ENCODE results near the gene SAT2. TPM values are rescaled to one million over a fixed set of nuclear protein-coding genes. Genes with fewer than 3 reads are reported as not detected.
A peak's percentile ranks its signal among the peaks of the same experiment; 100 is the strongest.

SAT2 gene
- total RNA-seq (2022), result 66.8 and 82.7 TPM in 2 replicates
- percentile 87 among the genes with signal in this experiment for Bru-seq, nascent RNA
- percentile 96 among the genes with signal in this experiment for BruChase-seq, experiment 1, labeled RNA remaining after a 6-hour chase
- BruChase-seq, experiment 2, labeled RNA remaining after a 2-hour chase, result percentile 93 among the genes with signal in this experiment
- long read RNA-seq, transcript SAT2-202 (6 exons, 974 nt), result major isoform, 11 of 41 reads
- long read RNA-seq, transcript SAT2-213 (5 exons, 582 nt), result minor isoform, 8 of 41 reads
- long read RNA-seq, partial matches to known transcripts, result 4 of 41 reads
- long read RNA-seq, other reads (novel, unspliced or antisense), result 5 of 41 reads

DNA sequence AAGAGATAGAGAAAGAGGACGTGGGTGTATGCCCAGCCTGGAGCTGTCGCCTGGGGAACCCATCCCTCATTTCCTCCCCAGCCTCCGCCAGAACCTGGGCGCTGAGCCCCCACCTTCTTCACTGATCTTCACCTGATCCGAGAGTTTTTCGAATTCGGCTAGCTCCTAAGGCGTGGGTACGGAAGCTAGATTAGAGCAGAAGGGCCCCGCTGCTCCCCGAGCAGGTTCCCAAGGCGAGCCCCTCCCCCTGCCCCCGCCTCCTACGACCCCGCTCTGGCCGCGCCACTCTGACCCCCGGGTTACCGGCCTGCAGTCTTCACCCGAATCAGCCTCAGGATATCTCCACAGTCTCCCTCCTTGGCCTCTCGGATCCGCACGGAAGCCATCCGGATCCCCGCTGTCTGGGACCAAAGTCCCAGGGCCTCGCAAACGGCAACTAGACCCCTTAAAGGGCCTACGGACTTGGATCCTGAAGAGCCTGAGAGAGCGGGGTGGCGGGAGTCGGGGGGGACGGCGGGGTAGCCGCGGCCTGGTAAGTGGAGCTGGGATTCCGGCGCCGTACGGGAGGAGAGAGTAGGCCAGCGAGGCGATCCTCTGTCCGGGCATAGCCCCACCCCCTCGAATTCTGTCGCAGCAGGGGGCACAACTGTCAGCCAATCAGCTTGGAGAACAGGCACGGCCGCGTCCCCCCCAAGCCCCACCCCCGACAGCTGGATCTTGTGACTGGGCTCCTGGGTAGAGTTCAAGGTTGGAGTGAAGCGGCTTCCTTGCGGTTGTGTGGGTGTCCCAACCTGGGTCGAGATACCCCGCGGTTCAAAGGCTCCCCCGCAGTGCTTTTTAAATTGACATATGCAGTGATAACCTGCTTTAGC, at the start of gene SAT2:
TSS of gene SAT2 (minus strand) at position 572 of the 872 bp plus-strand sequence. CDS start at position 386, 186 bp downstream.
- ChIA-PET CTCF (interaction anchor here (0.5 to 2.0 kb wide), 16 partner anchors 10 to 217 kb away, joined by 3 to 10 read pairs (median 4); partner anchors contain the start of genes FXR2, MPDU1, SOX15 and TP53), POLR2A (interaction anchor here (0.5 to 12.8 kb wide), 20 partner anchors 8 to 915 kb away, joined by 3 to 208 read pairs (median 3); partner anchors contain the start of genes FXR2, POLR2A, SOX15 and TP53)
- TF ChIP-seq, protein P1, sequence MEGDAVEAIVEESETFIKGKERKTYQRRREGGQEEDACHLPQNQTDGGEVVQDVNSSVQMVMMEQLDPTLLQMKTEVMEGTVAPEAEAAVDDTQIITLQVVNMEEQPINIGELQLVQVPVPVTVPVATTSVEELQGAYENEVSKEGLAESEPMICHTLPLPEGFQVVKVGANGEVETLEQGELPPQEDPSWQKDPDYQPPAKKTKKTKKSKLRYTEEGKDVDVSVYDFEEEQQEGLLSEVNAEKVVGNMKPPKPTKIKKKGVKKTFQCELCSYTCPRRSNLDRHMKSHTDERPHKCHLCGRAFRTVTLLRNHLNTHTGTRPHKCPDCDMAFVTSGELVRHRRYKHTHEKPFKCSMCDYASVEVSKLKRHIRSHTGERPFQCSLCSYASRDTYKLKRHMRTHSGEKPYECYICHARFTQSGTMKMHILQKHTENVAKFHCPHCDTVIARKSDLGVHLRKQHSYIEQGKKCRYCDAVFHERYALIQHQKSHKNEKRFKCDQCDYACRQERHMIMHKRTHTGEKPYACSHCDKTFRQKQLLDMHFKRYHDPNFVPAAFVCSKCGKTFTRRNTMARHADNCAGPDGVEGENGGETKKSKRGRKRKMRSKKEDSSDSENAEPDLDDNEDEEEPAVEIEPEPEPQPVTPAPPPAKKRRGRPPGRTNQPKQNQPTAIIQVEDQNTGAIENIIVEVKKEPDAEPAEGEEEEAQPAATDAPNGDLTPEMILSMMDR (IDR thresholded peaks at IDR 0.05; ENCODE audit: unreplicated experiment), result no peak
- peak; percentile 95 for DNase-seq (ENCODE audit: unreplicated experiment)
- peak within 1 kb of the TSS; percentile 84 for H3K4me3 Mint-ChIP-seq (ENCODE audit: unreplicated experiment)
- no peaks in the 10 kb centered on the region for H3K4me1 Mint-ChIP-seq (ENCODE audit: insufficient read depth, unreplicated experiment)
- H3K27ac Mint-ChIP-seq (ENCODE audit: low read depth, unreplicated experiment), result peak within 1 kb of the TSS; percentile 93
- peaks cover 14% of the 10 kb centered on the region for H3K36me3 Mint-ChIP-seq (ENCODE audit: insufficient read depth, unreplicated experiment)
- intact Hi-C loops (cut with micrococcal nuclease), result no loop called here
- no peaks in the 10 kb centered on the region for H3K9me3 Mint-ChIP-seq (ENCODE audit: unreplicated experiment)
- BruUV-seq (replicated peaks), result no TSS peak
- H3K27me3 Mint-ChIP-seq (ENCODE audit: insufficient read depth, unreplicated experiment), result no peaks in the 10 kb centered on the region

DNA sequence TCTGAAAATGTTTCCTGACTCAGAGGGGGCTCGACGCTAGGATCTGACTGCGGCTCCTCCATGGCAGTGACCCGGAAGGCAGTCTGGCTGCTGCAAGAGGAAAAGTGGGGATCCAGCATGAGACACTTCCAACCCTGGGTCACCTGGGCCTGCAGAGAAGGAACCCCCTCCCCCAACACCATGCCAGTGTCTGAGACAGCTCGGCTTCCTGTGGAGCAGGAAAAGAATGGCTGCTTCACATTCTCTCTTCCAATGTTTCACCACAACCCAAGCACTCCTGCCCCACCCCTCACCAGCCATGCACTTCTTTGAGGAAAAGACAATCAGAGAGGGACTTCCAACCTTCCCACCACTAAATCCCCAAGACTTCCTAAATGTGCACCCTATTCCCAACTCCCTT, 48.9 kb upstream of the SAT2 start:
- Mint-ChIP-seq H3K27ac (ENCODE audit: low read depth, unreplicated experiment) (no peak overlapping the region), H3K27me3 (ENCODE audit: insufficient read depth, unreplicated experiment) (no peaks in the 10 kb centered on the region), H3K36me3 (ENCODE audit: insufficient read depth, unreplicated experiment) (peaks cover 74% of the 10 kb centered on the region), H3K9me3 (ENCODE audit: unreplicated experiment) (peaks cover 8% of the 10 kb centered on the region), H3K4me3 (ENCODE audit: unreplicated experiment) (no peak overlapping the region), H3K4me1 (ENCODE audit: insufficient read depth, unreplicated experiment) (no peaks in the 10 kb centered on the region)
- POLR2A ChIA-PET, result interaction anchor here (0.9 kb wide), 1 partner anchor 10 kb away, joined by 3 read pairs; no protein-coding TSS in a partner anchor
- DNase-seq (ENCODE audit: unreplicated experiment), result no peak
- no TSS peak for BruUV-seq (replicated peaks)
- TF ChIP-seq, protein P1 (IDR thresholded peaks at IDR 0.05; ENCODE audit: unreplicated experiment), result no peak
- CTCF ChIA-PET, result interaction anchor here (0.6 to 1.1 kb wide), 4 partner anchors 11 to 222 kb away, joined by 3 read pairs; no protein-coding TSS in a partner anchor
- intact Hi-C loops (cut with micrococcal nuclease), result no loop called here

DNA sequence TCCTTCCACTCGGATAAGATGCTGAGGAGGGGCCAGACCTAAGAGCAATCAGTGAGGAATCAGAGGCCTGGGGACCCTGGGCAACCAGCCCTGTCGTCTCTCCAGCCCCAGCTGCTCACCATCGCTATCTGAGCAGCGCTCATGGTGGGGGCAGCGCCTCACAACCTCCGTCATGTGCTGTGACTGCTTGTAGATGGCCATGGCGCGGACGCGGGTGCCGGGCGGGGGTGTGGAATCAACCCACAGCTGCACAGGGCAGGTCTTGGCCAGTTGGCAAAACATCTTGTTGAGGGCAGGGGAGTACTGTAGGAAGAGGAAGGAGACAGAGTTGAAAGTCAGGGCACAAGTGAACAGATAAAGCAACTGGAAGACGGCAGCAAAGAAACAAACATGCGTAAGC, 47.3 kb upstream of the SAT2 start:
- Mint-ChIP-seq H3K36me3 (ENCODE audit: insufficient read depth, unreplicated experiment) (peaks cover 88% of the 10 kb centered on the region), H3K27ac (ENCODE audit: low read depth, unreplicated experiment) (no peak overlapping the region), H3K27me3 (ENCODE audit: insufficient read depth, unreplicated experiment) (no peaks in the 10 kb centered on the region), H3K4me1 (ENCODE audit: insufficient read depth, unreplicated experiment) (no peaks in the 10 kb centered on the region), H3K4me3 (ENCODE audit: unreplicated experiment) (no peak overlapping the region), H3K9me3 (ENCODE audit: unreplicated experiment) (peaks cover 8% of the 10 kb centered on the region)
- DNase-seq (ENCODE audit: unreplicated experiment), result no peak
- intact Hi-C loops (cut with micrococcal nuclease), result no loop called here
- TF ChIP-seq, protein P1 (IDR thresholded peaks at IDR 0.05; ENCODE audit: unreplicated experiment), result no peak
- no TSS peak for BruUV-seq (replicated peaks)
- ChIA-PET POLR2A (interaction anchor here (1.0 to 2.1 kb wide), 2 partner anchors 12 to 271 kb away, joined by 3 to 6 read pairs; partner anchors contain the start of genes TMEM256 and TP53), CTCF (interaction anchor here (0.7 to 1.4 kb wide), 2 partner anchors 8 to 11 kb away, joined by 4 to 5 read pairs; no protein-coding TSS in a partner anchor)

Data from MCF 10A (cell line).